HUES6 (cell line): ENCODE measurements around the gene ZNHIT6.
A peak's percentile ranks its signal among the peaks of the same experiment; 100 is the strongest.

Source experiments
- H3K27ac ChIP-seq: 2 replicates; pipeline ENCODE4 v1.7.0; 2013; ENCODE audit warnings: low read depth, mild to moderate bottlenecking, low read length, inconsistent platforms
- H3K27me3 ChIP-seq: 2 replicates; pipeline ENCODE4 v1.6.1; 2013; ENCODE audit warnings: low read length; ENCODE audit not compliant: control insufficient read depth, insufficient read depth
- H3K36me3 ChIP-seq: 2 replicates; pipeline ENCODE4 v1.6.1; 2013; ENCODE audit warnings: low read length; ENCODE audit not compliant: control insufficient read depth, insufficient read depth
- H3K4me1 ChIP-seq: 2 replicates; pipeline ENCODE4 v1.6.1; 2013; ENCODE audit warnings: low read length; ENCODE audit not compliant: control insufficient read depth, insufficient read depth
- H3K4me3 ChIP-seq: 2 replicates; pipeline ENCODE4 v1.5.1; 2013; ENCODE audit warnings: low read depth, low read length
- H3K9ac ChIP-seq: one replicate; pipeline ENCODE4 v1.6.1; 2013; ENCODE audit warnings: mild to moderate bottlenecking, low read length
- H3K9me3 ChIP-seq: 2 replicates; pipeline ENCODE4 v1.6.1; 2013; ENCODE audit warnings: low read depth, low read length; ENCODE audit not compliant: control insufficient read depth, insufficient read depth

Gene ZNHIT6

GRCh38 chr1:85663382-85663781 is 44.9 kb downstream of the ZNHIT6 start:
- Histone ChIP-seq H3K4me3 (no peak overlapping the region), H3K9me3 (no peaks in the 10 kb centered on the region), H3K27ac (no peak overlapping the region), H3K9ac (no peak overlapping the region), H3K36me3 (peaks cover 5% of the 10 kb centered on the region), H3K4me1 (no peaks in the 10 kb centered on the region), H3K27me3 (no peaks in the 10 kb centered on the region)

DNA sequence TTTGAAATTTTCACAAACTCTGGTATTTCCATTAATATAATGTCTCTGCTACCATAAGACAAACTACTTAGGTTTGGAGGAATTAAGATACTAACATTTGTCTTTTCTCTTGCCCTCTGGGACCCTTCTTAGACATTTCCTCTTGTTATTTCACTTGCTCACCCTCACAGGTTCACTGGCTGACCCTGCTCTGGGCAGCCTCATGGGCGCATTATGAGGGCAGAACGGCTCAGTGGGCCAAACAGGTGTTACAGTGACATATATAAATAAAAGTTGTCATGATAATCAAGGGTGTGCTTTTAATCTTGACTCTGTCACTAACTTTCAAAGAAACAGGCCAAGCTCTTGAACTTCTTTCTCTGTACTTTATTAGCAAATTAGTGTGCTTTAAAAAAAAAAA is 46.5 kb downstream of the ZNHIT6 start:
- H3K4me1 ChIP-seq, result no peaks in the 10 kb centered on the region
- H3K27me3 ChIP-seq, result no peaks in the 10 kb centered on the region
- no peaks in the 10 kb centered on the region; the same call in 1 of the 2 replicates for H3K36me3 ChIP-seq
- H3K9me3 ChIP-seq, result no peaks in the 10 kb centered on the region
- H3K27ac ChIP-seq, result no peak overlapping the region
- H3K9ac ChIP-seq, result no peak overlapping the region
- H3K4me3 ChIP-seq, result no peak overlapping the region

GRCh38 chr1:85660541-85660940 is 47.7 kb downstream of the ZNHIT6 start:
- no peaks in the 10 kb centered on the region for H3K27me3 ChIP-seq
- H3K27ac ChIP-seq, result no peak overlapping the region
- no peaks in the 10 kb centered on the region for H3K4me1 ChIP-seq
- H3K9me3 ChIP-seq, result no peaks in the 10 kb centered on the region
- H3K4me3 ChIP-seq, result no peak overlapping the region
- no peaks in the 10 kb centered on the region; the same call in 1 of the 2 replicates for H3K36me3 ChIP-seq
- no peak overlapping the region for H3K9ac ChIP-seq

DNA sequence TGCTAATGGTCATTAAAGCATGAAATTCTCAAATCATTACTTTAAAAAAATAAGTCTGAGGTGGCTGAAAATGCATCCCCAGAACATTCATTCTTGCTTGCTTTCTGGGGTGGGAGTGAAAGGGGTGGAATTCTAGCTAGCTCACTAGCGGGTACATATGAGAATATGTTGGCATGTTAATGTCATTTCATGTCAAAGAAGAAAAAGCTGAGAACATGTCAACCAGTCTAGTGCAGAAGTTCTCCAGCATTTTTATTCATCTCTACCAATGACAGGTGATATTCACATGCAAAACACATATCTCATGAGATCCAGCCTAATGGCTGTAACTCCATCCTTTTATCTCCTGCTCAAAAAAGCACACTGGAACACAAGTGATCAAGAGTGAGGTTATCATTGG is 49.1 kb downstream of the ZNHIT6 start:
- no peak overlapping the region for H3K9ac ChIP-seq
- no peaks in the 10 kb centered on the region for H3K27me3 ChIP-seq
- no peaks in the 10 kb centered on the region; the same call in 1 of the 2 replicates for H3K36me3 ChIP-seq
- H3K4me1 ChIP-seq, result 0 out of 2 replicates have a peak, but pooled peaks cover 5% of the 10 kb centered on the region
- no peak overlapping the region for H3K4me3 ChIP-seq
- H3K9me3 ChIP-seq, result no peaks in the 10 kb centered on the region
- 0 out of 2 replicates have a peak overlapping the region, but pooled peaks have one; percentile 23 for H3K27ac ChIP-seq

DNA sequence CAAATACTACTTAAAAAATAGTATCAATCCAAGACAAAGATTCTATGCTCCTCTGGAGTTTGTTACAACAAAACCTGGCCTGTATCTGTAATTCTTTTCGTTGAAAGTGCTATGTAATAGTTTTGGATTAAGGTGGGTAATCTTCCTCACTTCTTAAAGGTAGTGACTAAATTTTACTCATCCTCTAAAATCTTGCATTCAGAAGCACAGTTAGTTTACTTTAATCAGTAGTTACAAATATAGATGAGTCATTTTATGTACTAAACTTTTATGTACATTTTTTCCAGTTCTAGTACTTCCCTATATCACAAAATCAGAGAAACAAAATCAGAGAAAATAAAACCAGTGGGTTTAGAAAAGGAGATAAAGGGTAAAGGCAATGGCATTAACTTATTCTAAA is 51.3 kb downstream of the ZNHIT6 start:
- no peak overlapping the region for H3K4me3 ChIP-seq
- no peaks in the 10 kb centered on the region for H3K9me3 ChIP-seq
- H3K9ac ChIP-seq, result no peak overlapping the region
- H3K4me1 ChIP-seq, result 0 out of 2 replicates have a peak, but pooled peaks cover 5% of the 10 kb centered on the region
- H3K36me3 ChIP-seq, result peaks cover 9% of the 10 kb centered on the region
- no peak overlapping the region for H3K27ac ChIP-seq
- H3K27me3 ChIP-seq, result no peaks in the 10 kb centered on the region

DNA sequence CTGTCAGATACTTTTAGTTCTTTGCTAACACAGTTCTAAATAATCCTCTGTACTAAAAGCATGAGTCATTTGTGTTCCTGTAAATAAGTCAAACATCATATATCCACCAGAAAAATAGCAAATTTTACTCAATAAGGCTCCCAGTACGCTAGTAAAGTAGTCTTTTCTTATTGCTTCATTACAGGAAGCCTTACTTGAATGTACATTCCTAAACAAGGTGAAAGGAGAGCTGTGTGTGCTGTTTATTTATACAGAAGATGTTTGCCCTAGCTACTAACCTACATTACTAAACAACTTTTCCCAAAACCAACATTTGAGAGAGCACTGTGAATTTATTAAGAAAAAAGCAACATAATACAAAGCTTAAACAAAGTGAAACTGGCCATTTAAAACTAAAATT is 52.0 kb downstream of the ZNHIT6 start:
- peaks cover 9% of the 10 kb centered on the region for H3K36me3 ChIP-seq
- no peak overlapping the region for H3K9ac ChIP-seq
- no peak overlapping the region for H3K27ac ChIP-seq
- H3K4me3 ChIP-seq, result no peak overlapping the region
- no peaks in the 10 kb centered on the region for H3K27me3 ChIP-seq
- no peaks in the 10 kb centered on the region for H3K9me3 ChIP-seq
- 0 out of 2 replicates have a peak, but pooled peaks cover 5% of the 10 kb centered on the region for H3K4me1 ChIP-seq

- Histone ChIP-seq H3K27ac (no peak overlapping the region), H3K4me1 (0 out of 2 replicates have a peak, but pooled peaks cover 5% of the 10 kb centered on the region), H3K27me3 (no peaks in the 10 kb centered on the region), H3K9me3 (no peaks in the 10 kb centered on the region), H3K36me3 (peaks cover 9% of the 10 kb centered on the region), H3K4me3 (no peak overlapping the region), H3K9ac (no peak overlapping the region)
Observed at GRCh38 chr1:85655315-85655714, 52.9 kb downstream of the ZNHIT6 start.

DNA sequence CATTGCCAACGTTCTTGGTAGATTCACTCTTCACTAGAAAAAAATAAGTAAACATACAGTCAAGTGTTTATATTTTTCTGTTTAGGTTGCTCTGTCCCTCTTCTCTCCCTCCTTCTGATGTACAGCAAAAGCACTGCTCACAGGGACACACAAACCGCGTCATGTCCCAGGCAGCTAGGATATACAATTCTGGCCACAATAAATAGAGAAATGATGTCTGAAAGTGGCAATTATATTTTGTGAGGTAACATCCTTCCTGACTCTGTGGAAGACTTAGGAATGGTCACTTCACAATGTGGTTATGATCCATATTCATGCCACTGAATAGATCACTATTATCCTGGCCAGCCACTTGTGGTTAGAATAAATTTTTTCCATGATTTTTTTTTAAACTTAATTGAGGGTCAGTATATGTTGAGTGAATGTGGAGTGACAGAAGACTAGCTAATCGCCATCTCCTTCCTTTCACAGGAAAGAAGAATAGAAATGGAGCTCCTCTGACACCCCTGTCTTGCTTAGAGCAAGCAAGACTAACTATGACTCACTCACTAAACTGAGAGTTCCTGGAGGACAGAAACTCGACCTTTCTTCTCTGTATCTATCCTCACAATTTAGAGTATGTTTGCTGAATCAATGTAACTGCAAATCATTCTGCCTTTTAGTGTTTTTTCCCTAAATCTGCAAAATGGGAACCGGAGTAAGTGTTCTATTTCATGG is 54.0 kb downstream of the ZNHIT6 start:
- Histone ChIP-seq H3K36me3 (peaks cover 11% of the 10 kb centered on the region), H3K9ac (no peak overlapping the region), H3K27me3 (no peaks in the 10 kb centered on the region), H3K27ac (no peak overlapping the region; the same call in 1 of the 2 replicates), H3K4me3 (no peak overlapping the region), H3K4me1 (0 out of 2 replicates have a peak, but pooled peaks cover 5% of the 10 kb centered on the region), H3K9me3 (0 out of 2 replicates have a peak, but pooled peaks cover under 1% of the 10 kb centered on the region)

- Histone ChIP-seq H3K9ac (no peak overlapping the region), H3K27me3 (no peaks in the 10 kb centered on the region), H3K9me3 (peaks cover 4% of the 10 kb centered on the region; the same call in 1 of the 2 replicates), H3K36me3 (peaks cover 13% of the 10 kb centered on the region), H3K27ac (no peak overlapping the region), H3K4me3 (no peak overlapping the region), H3K4me1 (0 out of 2 replicates have a peak, but pooled peaks cover 5% of the 10 kb centered on the region)
Observed at GRCh38 chr1:85652327-85652726, 55.9 kb downstream of the ZNHIT6 start.

DNA sequence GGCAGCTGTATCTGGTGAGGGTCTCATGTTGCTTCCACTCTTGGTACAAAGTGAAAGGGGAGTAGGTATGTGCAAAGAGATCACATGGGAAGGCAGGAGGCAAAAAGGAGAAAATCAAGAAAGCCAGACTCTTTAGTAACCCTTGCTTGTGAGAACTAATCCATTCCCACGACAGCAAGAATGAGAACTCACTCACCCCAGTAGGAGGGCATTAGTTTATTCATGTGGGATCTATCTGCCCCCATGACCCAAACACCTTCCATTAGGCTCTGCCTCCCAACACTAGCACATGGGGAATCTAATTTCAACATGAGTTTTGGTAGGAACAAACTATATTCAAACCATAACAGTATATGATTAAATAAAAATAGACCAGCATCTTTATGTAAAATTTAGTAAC is 57.6 kb downstream of the ZNHIT6 start:
- Histone ChIP-seq H3K9me3 (peaks cover 4% of the 10 kb centered on the region; the same call in 1 of the 2 replicates), H3K9ac (no peak overlapping the region), H3K27ac (no peak overlapping the region), H3K4me1 (0 out of 2 replicates have a peak, but pooled peaks cover 5% of the 10 kb centered on the region), H3K4me3 (no peak overlapping the region), H3K36me3 (peaks cover 13% of the 10 kb centered on the region), H3K27me3 (no peaks in the 10 kb centered on the region)

DNA sequence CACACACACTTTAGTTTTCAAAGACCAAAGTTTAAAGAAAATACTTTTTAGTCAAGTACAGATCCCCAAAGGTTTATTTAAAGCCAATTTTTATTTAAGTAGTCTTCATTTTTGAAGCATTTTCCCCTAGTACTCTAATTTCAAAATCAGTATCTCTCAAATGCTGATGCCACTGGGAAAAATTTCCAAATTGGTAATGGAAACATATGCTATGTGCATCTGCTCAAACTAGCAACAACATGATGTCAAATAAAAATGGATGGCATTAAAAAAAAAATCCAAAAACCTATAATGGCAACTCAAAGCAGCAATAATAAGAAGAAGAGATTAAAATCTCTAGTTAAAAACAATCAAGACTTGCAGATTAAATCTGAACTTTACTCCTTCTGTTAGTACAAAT is 58.6 kb downstream of the ZNHIT6 start:
- 0 out of 2 replicates have a peak, but pooled peaks cover 1% of the 10 kb centered on the region for H3K4me1 ChIP-seq
- peaks cover 4% of the 10 kb centered on the region; the same call in 1 of the 2 replicates for H3K9me3 ChIP-seq
- H3K9ac ChIP-seq, result no peak overlapping the region
- H3K4me3 ChIP-seq, result no peak overlapping the region
- no peaks in the 10 kb centered on the region for H3K27me3 ChIP-seq
- H3K36me3 ChIP-seq, result peaks cover 13% of the 10 kb centered on the region
- no peak overlapping the region for H3K27ac ChIP-seq
